Fibroblast of gingiva (primary cell): ENCODE measurements around the gene ATP10B.
"Not testable (repeated sequence)": the region's sequence is repeated elsewhere in the genome, so short reads cannot be mapped to it uniquely, and the experiment has no call there.

Experiments
- DNase-seq: peaks from one replicate; pipeline ENCODE4 v3.0.0-alpha.2; 2011; ENCODE audit warnings: low read depth

The ATP10B gene, protein sequence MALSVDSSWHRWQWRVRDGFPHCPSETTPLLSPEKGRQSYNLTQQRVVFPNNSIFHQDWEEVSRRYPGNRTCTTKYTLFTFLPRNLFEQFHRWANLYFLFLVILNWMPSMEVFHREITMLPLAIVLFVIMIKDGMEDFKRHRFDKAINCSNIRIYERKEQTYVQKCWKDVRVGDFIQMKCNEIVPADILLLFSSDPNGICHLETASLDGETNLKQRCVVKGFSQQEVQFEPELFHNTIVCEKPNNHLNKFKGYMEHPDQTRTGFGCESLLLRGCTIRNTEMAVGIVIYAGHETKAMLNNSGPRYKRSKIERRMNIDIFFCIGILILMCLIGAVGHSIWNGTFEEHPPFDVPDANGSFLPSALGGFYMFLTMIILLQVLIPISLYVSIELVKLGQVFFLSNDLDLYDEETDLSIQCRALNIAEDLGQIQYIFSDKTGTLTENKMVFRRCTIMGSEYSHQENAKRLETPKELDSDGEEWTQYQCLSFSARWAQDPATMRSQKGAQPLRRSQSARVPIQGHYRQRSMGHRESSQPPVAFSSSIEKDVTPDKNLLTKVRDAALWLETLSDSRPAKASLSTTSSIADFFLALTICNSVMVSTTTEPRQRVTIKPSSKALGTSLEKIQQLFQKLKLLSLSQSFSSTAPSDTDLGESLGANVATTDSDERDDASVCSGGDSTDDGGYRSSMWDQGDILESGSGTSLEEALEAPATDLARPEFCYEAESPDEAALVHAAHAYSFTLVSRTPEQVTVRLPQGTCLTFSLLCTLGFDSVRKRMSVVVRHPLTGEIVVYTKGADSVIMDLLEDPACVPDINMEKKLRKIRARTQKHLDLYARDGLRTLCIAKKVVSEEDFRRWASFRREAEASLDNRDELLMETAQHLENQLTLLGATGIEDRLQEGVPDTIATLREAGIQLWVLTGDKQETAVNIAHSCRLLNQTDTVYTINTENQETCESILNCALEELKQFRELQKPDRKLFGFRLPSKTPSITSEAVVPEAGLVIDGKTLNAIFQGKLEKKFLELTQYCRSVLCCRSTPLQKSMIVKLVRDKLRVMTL (N-terminal part only)

GRCh38 chr5:160852049-160852448 is at the start of gene ATP10B:
ATP10B (minus strand) TSS chr5:160852211; CDS start chr5:160688074, 164,137 bp downstream.
- DNase-seq = no peak

- DNase-seq = no peak
These were observed 49.6 kb upstream of the ATP10B start for GRCh38 chr5:160901656-160902055.

DNA sequence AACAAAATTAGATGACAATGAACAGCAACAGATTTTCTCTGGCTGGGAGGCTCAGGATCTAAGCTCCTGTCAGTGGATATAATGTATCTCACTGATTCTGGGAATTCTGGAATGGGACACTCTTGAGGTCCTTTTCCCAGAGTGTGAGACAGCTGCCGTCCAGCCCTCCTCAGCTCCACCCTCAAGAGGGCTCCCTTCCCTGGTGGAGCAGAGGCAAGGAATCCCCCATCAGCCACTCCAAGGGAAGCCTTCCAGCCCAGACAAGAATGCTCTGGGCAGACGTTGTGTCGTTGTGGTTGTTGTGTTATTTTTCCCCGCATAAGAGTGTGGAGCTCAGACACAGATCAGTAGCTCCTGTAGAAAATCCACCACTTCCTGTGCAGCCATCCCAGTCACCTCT is 47.7 kb upstream of the ATP10B start:
- no peak for DNase-seq

DNA sequence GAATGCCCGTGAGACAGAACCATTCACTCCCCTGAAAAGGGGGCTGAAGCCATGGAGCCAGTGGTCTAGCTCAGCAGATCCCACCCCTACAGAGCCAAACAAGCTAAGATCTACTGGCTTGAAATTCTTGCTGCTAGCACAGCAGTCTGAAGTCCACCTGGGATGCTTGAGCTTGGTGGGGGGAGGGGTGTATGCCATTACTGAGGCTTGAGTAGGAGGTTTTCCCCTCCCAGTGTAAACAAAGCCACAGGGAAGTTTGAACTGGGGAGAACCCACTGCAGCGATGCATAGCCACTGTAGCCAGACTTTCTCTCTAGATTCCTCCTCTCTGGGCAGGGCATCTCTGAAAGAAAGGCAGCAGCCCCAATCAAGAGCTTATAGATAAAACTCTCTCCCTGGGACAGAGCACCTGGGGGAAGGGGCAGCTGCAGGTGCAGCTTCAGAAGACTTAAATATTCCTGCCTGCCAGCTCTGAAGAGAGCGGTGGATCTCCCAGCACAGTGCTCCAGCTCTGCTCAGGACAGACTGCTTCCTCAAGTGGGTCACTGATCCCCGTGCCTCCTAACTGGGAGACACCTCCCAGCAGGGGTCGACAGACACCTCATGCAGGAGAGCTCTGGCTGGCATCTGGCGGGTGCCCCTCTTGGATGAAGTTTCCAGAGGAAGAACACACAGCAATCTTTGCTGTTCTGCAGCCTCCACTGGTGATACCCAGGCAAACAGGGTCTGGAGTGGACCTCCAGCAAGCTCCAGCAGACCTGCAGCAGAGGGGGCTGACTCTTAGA is 41.4 kb upstream of the ATP10B start:
- DNase-seq = not testable (repeated sequence)

GRCh38 chr5:160887780-160888179 is 35.8 kb upstream of the ATP10B start:
- DNase-seq = no peak

- DNase-seq = not testable (repeated sequence)
These were observed 21.7 kb upstream of the ATP10B start for GRCh38 chr5:160873560-160874200.

- no peak for DNase-seq
These were observed 18.0 kb upstream of the ATP10B start for GRCh38 chr5:160869989-160870521.

GRCh38 chr5:160867976-160868375 is 16.0 kb upstream of the ATP10B start:
- no peak for DNase-seq

- no peak for DNase-seq
These were observed 560 bp downstream of the ATP10B start for GRCh38 chr5:160851451-160851850.

DNA sequence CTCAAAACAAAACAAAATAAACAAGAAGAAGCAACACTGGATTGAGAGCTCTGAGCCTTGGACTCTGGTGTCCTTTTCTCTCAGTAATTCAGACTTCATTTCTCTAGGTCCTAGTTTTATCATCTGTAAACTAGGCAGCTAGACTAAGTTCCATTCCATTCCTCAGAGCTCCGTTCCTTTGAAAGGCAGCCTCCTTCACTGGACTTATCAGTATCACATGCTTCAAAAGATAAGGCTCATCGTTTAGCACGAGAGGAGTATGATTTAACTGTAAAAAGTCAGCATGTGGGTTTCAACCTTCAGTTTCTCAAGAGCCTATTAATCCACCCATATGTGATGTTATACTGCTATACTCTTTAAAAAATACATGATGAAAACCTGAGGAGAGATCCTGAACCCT is 1.6 kb downstream of the ATP10B start:
- DNase-seq = no peak

DNA sequence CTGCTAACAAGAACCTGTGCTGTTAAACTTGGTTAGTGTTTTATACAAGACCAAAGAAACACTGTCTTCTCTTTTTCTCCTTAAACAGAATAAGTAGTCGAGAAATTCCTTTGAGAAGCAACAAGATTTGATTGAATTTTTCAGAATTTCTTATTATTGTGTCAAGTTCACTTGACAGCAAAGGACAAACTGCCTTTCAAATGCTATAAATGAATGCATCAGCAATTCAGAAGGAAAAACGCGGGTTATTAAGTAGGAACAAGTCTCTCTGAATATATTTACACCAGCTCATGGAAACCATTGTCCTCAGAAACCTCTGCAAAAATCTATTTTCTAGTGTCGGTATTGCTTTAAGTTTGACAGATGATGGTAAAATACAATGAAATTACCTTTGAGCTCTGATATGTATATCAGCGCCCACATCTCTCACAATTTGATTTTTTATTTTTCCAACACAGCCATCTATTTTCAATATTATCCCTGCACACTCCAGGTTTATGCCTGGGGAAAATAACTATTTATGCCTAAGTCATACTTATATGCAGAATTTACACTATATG is 4.4 kb downstream of the ATP10B start:
- no peak for DNase-seq

DNA sequence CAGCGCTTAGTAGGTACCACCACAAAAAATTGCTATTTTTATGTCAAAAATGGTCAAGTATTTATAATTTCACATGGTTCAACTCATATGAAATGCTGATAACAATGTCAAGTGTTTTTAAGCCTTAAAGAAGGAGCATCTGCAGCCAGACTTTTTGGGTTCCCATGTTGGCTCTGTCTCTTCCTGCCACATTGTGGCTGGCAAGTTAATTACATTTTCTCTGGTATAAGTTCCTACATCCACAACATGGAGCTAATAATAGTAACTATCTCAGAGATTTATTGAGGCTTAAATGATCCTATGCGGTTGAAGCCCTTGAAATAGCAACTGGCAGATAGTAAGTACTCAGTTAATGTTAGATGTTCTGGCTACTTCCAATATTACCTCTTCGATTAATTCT is 5.4 kb downstream of the ATP10B start:
- no peak for DNase-seq

DNA sequence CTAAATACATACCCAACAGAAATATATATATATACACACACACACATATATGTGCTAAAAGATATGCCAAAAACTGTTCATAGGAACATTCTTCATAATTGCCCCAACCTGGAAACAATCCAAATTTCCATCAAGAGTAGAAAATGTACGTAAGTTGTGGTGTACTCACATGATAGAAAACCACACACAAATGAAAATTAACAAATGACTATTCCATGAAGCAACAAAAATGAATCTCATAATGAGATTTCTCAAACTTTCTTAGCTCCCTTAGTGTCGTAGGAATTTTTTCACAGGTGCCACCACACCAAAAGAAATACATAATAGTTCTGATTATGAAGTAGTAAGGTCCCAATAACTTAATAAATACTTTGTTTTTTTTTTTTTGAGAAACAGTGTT is 7.8 kb downstream of the ATP10B start:
- no peak for DNase-seq

DNA sequence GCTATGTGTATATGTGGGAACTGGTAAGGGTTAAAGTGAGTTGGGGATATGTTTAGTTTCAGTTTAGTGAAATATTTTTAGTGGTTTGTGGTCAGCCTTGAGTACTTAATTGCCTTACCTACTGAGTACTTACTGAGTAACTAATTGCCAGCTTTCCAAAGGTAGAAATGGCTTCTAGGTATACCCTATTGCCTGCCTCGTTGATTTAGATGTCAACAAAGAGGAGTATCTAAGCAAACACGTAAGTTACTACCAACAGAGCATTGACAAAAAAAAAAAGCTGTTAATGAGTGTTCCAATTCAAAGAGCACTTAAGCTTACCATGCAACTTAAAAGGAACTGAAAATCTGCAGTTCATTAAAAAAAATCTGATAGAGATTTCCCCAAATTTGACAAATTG is 8.8 kb downstream of the ATP10B start:
- DNase-seq = no peak

- DNase-seq = peak; percentile 3
These were observed 14.0 kb downstream of the ATP10B start for GRCh38 chr5:160837749-160838593.

- DNase-seq = no peak
These were observed 14.8 kb downstream of the ATP10B start for GRCh38 chr5:160837211-160837610.

GRCh38 chr5:160835818-160836528 is 16.0 kb downstream of the ATP10B start:
- no peak for DNase-seq

DNA sequence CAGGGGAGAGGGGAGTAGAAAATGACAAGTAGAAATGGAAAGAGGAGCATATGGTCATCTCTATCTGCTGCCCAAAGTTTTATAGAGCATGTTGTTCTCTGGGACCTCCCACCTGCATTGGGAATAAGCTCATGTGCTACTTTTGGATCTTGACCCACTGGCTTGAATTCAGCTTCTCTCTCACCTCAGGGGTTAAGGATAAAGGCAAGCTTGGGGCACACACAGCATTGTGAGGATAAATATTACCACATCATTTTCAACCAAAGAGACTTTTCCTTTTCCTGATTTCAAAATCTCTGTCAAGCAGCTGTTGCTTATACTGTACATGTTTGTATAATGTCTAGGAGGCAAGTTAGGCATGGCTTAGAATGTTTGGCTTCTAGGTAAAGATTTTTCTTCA is 16.6 kb downstream of the ATP10B start:
- DNase-seq = no peak

GRCh38 chr5:160833806-160834205 is 18.2 kb downstream of the ATP10B start:
- DNase-seq = no peak
